Naive thymus-derived CD4-positive, alpha-beta T cell (primary cell): Measurements from ENCODE around the gene LMO3. TPM values are rescaled to one million over a fixed set of nuclear protein-coding genes. Genes with fewer than 3 reads are reported as not detected.

Experiments used
- ATAC-seq: fragments of 150-1000 bp; cut with Tn5 transposase; 2 replicates; pipeline ENCODE4 v1.10.0; 2021; ENCODE audit warnings: mild to moderate bottlenecking, moderate library complexity
- CTCF ChIA-PET: fragments of 350-600 bp; sonication (Branson Sonifier 250); formaldehyde crosslinking; loops from one replicate; lab custom pipeline; 2021; ENCODE audit warnings: antibody characterized with exemption; lab: Charles Lee
- POLR2A ChIA-PET: fragments of 350-600 bp; sonication (Branson Sonifier 250); formaldehyde crosslinking; loops from one replicate; lab custom pipeline; 2021; ENCODE audit warnings: antibody characterized with exemption, inconsistent platforms; lab: Charles Lee
- DNase-seq, 9 donors: peaks; one replicate each; pipeline versions ENCODE4 v3.0.0 to v3.0.0-alpha.2; 2020 to 2022; ENCODE audit warnings: mixed read lengths in 1 of 9
- H3K27ac ChIP-seq: one replicate; pipeline ENCODE4 v1.7.0; 2013; ENCODE audit warnings: mild to moderate bottlenecking, low read depth, low read length, moderate library complexity
- H3K27me3 ChIP-seq, 2 donors: one replicate each; pipeline ENCODE4 v1.7.0; 2013; ENCODE audit warnings: low read length in 2 of 2, mild to moderate bottlenecking in 2 of 2, moderate library complexity in 2 of 2; ENCODE audit not compliant: control insufficient read depth in 2 of 2, insufficient read depth in 2 of 2
- H3K36me3 ChIP-seq, 3 experiments: 1 replicate in 2 of 3; 2 replicates in 1 of 3; pipeline ENCODE4 v1.7.0; 2013; ENCODE audit warnings: low read length in 3 of 3, mild to moderate bottlenecking in 3 of 3, moderate library complexity in 1 of 3; ENCODE audit not compliant: insufficient read depth in 3 of 3, control insufficient read depth in 2 of 3
- H3K4me1 ChIP-seq, 2 donors: one replicate each; pipeline ENCODE4 v1.7.0; 2013; ENCODE audit warnings: low read length in 2 of 2, mild to moderate bottlenecking in 2 of 2, moderate library complexity in 1 of 2; ENCODE audit not compliant: control insufficient read depth in 2 of 2, insufficient read depth in 2 of 2
- H3K4me3 ChIP-seq: 2 replicates; pipeline ENCODE4 v1.7.0; 2013; ENCODE audit warnings: mild to moderate bottlenecking, low read length
- H3K9me3 ChIP-seq, 3 experiments: 1 replicate in 2 of 3; 2 replicates in 1 of 3; pipeline ENCODE4 v1.7.0; 2013; ENCODE audit warnings: low read length in 3 of 3; ENCODE audit not compliant: control insufficient read depth in 2 of 3
- H3K27ac Mint-ChIP-seq, 9 donors: one replicate each; pipeline ENCODE4 v1.8.0; 2020 to 2022; ENCODE audit warnings: mixed read lengths in 9 of 9, mild to moderate bottlenecking in 8 of 9, moderate library complexity in 5 of 9, inconsistent platforms in 2 of 9
- H3K27me3 Mint-ChIP-seq, 5 donors: one replicate each; pipeline ENCODE4 v1.8.0; 2021 to 2022; ENCODE audit warnings: mixed read lengths in 5 of 5, mild to moderate bottlenecking in 1 of 5
- H3K36me3 Mint-ChIP-seq, 5 donors: one replicate each; pipeline ENCODE4 v1.8.0; 2020 to 2022; ENCODE audit warnings: mixed read lengths in 5 of 5, mild to moderate bottlenecking in 3 of 5, inconsistent platforms in 1 of 5
- H3K4me1 Mint-ChIP-seq, 7 donors: one replicate each; pipeline ENCODE4 v1.8.0; 2020 to 2022; ENCODE audit warnings: mixed read lengths in 7 of 7, mild to moderate bottlenecking in 3 of 7, inconsistent platforms in 1 of 7
- H3K4me3 Mint-ChIP-seq, 10 donors: one replicate each; pipeline ENCODE4 v1.8.0; 2020 to 2022; ENCODE audit warnings: mild to moderate bottlenecking in 10 of 10, mixed read lengths in 10 of 10, moderate library complexity in 6 of 10, inconsistent platforms in 2 of 10
- H3K9me3 Mint-ChIP-seq, 11 donors: one replicate each; pipeline ENCODE4 v1.8.0; 2020 to 2022; ENCODE audit warnings: mixed read lengths in 11 of 11, mild to moderate bottlenecking in 4 of 11, inconsistent platforms in 1 of 11, moderate library complexity in 1 of 11
- intact Hi-C, 2 donors: fragments of 100-400 bp; cut with micrococcal nuclease; formaldehyde crosslinking; loops; one replicate each; pipeline ENCODE4 v1.15.1; 2023
- polyA plus RNA-seq, 2 donors: library from polyadenylated mRNA; unstranded; fragments of 300-500 nt; fragmentation: Illumina TruSeq; gene quantifications; one replicate each; pipeline ENCODE4 v1.2.3, GENCODE V29; 2021
- total RNA-seq, 6 experiments: library from RNA in 5 of 6; stranded (reverse) in 5 of 6; gene quantifications; 1 replicate in 5 of 6; 2 replicates in 1 of 6; pipeline ENCODE4 v1.2.3 and lab custom pipeline; 2021 to 2026

LMO3 gene
- total RNA-seq: not detected
- polyA plus RNA-seq: not detected
- total RNA-seq (lab: John Stamatoyannopoulos, UW): not detected

DNA sequence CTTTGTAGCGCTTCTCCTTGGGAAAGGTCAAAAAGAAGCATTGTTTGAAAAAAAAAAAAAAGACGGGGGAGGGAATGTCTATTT is at the start of gene LMO3:
TSS of gene LMO3 (minus strand) at position 46 of the 84 bp plus-strand sequence. CDS start 5,302 bp downstream, outside the sequence.
- Histone ChIP-seq H3K36me3 (no peaks in the 10 kb centered on the region), H3K27ac (no peak within 1 kb of the TSS), H3K4me1 (no peaks in the 10 kb centered on the region), H3K4me3 (no peak within 1 kb of the TSS), H3K27me3 (peaks cover 0 to 4% of the 10 kb centered on the region in 2 donors), H3K9me3 (no peaks in the 10 kb centered on the region)
- H3K27ac Mint-ChIP-seq: no peak within 1 kb of the TSS
- no peak within 1 kb of the TSS for H3K4me3 Mint-ChIP-seq
- intact Hi-C loops: no loop called here
- H3K4me1 Mint-ChIP-seq: peaks cover 0 to 5% (median 0%) of the 10 kb centered on the region in 7 donors
- DNase-seq (no peak), ATAC-seq (no peak)
- peaks cover 56 to 73% (median 59%) of the 10 kb centered on the region in 5 donors for H3K27me3 Mint-ChIP-seq
- peaks cover 0 to 17% (median 8%) of the 10 kb centered on the region in 11 donors for H3K9me3 Mint-ChIP-seq
- POLR2A ChIA-PET: no interaction called here
- CTCF ChIA-PET: no interaction called here
- peaks cover 0 to 5% (median 0%) of the 10 kb centered on the region in 5 donors for H3K36me3 Mint-ChIP-seq

DNA sequence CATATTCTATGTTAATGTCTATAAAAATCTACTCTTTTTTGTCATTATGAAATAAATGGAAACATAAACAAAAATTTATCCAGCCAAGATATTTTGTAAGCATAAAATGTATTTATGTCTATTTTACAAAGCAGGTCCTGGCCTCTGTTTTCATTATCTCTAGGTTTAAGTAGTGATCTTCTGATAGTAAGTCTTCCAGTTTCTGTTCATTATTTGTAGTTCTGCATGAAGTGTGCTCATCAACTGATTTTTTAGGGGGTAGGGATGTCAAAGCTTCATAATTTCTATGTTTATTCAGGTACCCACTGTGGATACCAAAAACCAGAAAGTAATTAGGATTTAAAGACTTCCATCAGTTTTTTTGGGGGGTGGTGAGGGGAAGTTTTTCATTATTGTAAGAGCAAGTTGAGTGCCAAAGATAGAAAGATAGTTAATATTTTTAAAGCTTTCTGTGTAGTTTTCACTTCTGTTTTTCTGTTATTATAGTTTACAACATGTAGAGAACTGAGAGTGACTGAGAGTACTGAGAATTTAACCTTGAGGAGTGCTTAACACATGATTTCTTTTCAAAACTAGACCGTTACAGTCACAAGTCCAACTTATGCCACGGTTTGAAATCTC is 30.6 kb upstream of the LMO3 start:
- Mint-ChIP-seq H3K4me1 (no peaks in the 10 kb centered on the region), H3K27ac (no peak overlapping the region), H3K9me3 (peaks cover 0 to 10% (median 6%) of the 10 kb centered on the region in 11 donors), H3K27me3 (no peaks in the 10 kb centered on the region), H3K36me3 (no peaks in the 10 kb centered on the region), H3K4me3 (no peak overlapping the region)
- DNase-seq (no peak), ATAC-seq (no peak)
- intact Hi-C loops: no loop called here
- Histone ChIP-seq H3K36me3 (no peaks in the 10 kb centered on the region), H3K4me3 (no peak overlapping the region), H3K27ac (no peak overlapping the region), H3K4me1 (no peaks in the 10 kb centered on the region), H3K9me3 (peaks cover 0 to 4% (median 0%) of the 10 kb centered on the region in 3 experiments), H3K27me3 (no peaks in the 10 kb centered on the region)
- POLR2A ChIA-PET: no interaction called here
- CTCF ChIA-PET: no interaction called here

DNA sequence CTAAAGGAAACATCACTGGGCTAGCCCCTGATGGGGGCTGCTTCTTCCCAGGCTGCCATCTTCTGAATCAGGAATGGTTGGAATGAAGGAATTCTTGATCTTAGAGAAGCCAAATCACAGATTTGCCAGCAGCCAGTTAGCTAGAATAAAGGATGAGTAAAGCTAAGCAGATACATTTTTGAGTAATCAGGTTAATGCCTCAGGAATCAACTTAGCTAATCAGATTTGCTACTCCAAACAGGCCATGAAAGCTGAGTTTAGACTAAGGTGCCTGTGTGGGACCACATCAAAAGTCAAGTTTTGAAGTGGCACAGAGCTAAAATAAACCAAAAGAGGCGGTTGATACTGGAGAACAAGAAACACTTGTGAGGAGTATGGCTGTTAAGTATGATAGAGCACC is 28.8 kb upstream of the LMO3 start:
- H3K4me1 ChIP-seq: no peaks in the 10 kb centered on the region
- H3K27ac ChIP-seq: no peak overlapping the region
- CTCF ChIA-PET: no interaction called here
- intact Hi-C loops: no loop called here
- no peaks in the 10 kb centered on the region for H3K36me3 ChIP-seq
- POLR2A ChIA-PET: no interaction called here
- no peak for DNase-seq
- H3K9me3 Mint-ChIP-seq: peaks cover 0 to 9% (median 4%) of the 10 kb centered on the region in 11 donors
- H3K27me3 ChIP-seq: no peaks in the 10 kb centered on the region
- H3K9me3 ChIP-seq: no peaks in the 10 kb centered on the region
- no peaks in the 10 kb centered on the region for H3K36me3 Mint-ChIP-seq
- H3K4me1 Mint-ChIP-seq: no peaks in the 10 kb centered on the region
- no peak for ATAC-seq
- H3K27ac Mint-ChIP-seq: no peak overlapping the region
- no peak overlapping the region for H3K4me3 ChIP-seq
- H3K4me3 Mint-ChIP-seq: no peak overlapping the region
- no peaks in the 10 kb centered on the region for H3K27me3 Mint-ChIP-seq

DNA sequence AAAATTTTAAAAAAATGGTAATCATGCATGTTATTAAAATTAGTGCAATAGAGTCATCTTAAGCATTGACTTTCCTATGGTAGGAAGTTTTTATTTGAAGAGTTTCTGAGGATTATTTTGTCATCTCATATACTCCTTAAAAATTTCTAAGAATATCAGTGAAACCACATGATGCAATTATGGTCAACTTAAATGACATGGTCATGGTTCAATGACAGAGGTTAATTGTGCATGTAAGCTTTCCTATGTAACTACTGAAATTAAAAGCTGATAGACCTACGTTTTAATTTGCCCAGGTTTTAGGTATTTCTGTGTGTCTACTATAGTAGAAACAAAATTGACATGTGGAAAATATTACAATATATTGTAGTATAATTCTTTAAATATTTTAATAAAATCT is 21.0 kb upstream of the LMO3 start:
- no peak overlapping the region for H3K27ac ChIP-seq
- H3K9me3 ChIP-seq: no peaks in the 10 kb centered on the region
- ChIA-PET POLR2A (no interaction called here), CTCF (no interaction called here)
- no peak overlapping the region for H3K27ac Mint-ChIP-seq
- ATAC-seq: no peak
- H3K4me3 Mint-ChIP-seq: no peak overlapping the region
- H3K36me3 Mint-ChIP-seq: no peaks in the 10 kb centered on the region
- no peak for DNase-seq
- H3K4me3 ChIP-seq: no peak overlapping the region
- no peaks in the 10 kb centered on the region for H3K27me3 Mint-ChIP-seq
- no peaks in the 10 kb centered on the region for H3K36me3 ChIP-seq
- no peaks in the 10 kb centered on the region for H3K4me1 Mint-ChIP-seq
- peaks cover 0 to 10% (median 4%) of the 10 kb centered on the region in 11 donors for H3K9me3 Mint-ChIP-seq
- intact Hi-C loops: no loop called here
- no peaks in the 10 kb centered on the region for H3K27me3 ChIP-seq
- no peaks in the 10 kb centered on the region for H3K4me1 ChIP-seq

DNA sequence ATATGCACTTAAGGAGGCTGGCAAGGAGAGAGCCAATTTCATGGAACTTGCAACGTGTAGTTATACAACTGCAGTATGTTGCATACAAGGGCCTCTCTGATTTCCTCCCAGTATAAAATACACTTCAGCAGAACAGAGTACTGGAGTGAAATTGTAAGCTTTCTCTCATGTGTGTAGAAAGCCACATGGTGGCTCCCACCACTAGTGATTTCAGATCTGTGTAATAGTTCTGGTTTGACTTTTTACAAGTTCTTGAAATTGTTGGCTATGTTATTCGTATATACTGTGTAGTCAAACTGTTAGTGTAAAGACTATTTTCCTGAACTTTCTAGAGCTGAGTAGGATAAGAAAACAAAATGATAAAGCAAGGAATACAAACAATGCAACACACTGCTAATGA is 16.4 kb upstream of the LMO3 start:
- Mint-ChIP-seq H3K27me3 (no peaks in the 10 kb centered on the region), H3K4me1 (no peaks in the 10 kb centered on the region), H3K36me3 (no peaks in the 10 kb centered on the region), H3K9me3 (peaks cover 0 to 12% (median 1%) of the 10 kb centered on the region in 11 donors), H3K27ac (no peak overlapping the region), H3K4me3 (no peak overlapping the region)
- POLR2A ChIA-PET: no interaction called here
- CTCF ChIA-PET: no interaction called here
- no peak overlapping the region for H3K27ac ChIP-seq
- ATAC-seq (no peak), DNase-seq (no peak)
- intact Hi-C loops: no loop called here
- no peaks in the 10 kb centered on the region for H3K9me3 ChIP-seq
- no peak overlapping the region for H3K4me3 ChIP-seq
- no peaks in the 10 kb centered on the region for H3K36me3 ChIP-seq
- no peaks in the 10 kb centered on the region for H3K27me3 ChIP-seq
- no peaks in the 10 kb centered on the region for H3K4me1 ChIP-seq

DNA sequence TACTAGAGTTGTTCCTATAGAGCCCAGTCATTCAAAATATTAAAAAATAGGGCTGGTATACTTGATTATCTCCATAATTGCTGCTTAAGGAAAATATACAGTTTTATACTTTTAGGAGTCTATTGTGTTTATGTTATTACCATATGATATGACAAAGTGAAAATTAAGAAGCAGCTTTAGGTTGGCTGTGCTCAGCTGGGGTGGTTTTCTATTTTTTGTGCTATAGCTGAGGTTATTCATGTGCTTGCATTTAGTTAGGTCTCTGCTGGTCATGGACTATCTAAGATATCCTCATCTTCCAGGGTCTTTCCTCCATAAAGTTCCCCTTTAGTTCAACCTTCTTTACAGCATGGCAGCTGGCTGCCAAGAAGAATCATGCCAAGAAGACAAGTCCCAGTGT is 13.6 kb upstream of the LMO3 start:
- Mint-ChIP-seq H3K27ac (no peak overlapping the region), H3K36me3 (no peaks in the 10 kb centered on the region), H3K9me3 (peaks cover 0 to 12% (median 4%) of the 10 kb centered on the region in 11 donors), H3K4me3 (no peak overlapping the region), H3K4me1 (no peaks in the 10 kb centered on the region), H3K27me3 (no peaks in the 10 kb centered on the region)
- no peaks in the 10 kb centered on the region for H3K9me3 ChIP-seq
- no peaks in the 10 kb centered on the region for H3K4me1 ChIP-seq
- H3K27ac ChIP-seq: no peak overlapping the region
- DNase-seq: no peak
- H3K27me3 ChIP-seq: no peaks in the 10 kb centered on the region
- no peaks in the 10 kb centered on the region for H3K36me3 ChIP-seq
- ChIA-PET CTCF (no interaction called here), POLR2A (no interaction called here)
- no peak overlapping the region for H3K4me3 ChIP-seq
- intact Hi-C loops: no loop called here
- no peak for ATAC-seq

DNA sequence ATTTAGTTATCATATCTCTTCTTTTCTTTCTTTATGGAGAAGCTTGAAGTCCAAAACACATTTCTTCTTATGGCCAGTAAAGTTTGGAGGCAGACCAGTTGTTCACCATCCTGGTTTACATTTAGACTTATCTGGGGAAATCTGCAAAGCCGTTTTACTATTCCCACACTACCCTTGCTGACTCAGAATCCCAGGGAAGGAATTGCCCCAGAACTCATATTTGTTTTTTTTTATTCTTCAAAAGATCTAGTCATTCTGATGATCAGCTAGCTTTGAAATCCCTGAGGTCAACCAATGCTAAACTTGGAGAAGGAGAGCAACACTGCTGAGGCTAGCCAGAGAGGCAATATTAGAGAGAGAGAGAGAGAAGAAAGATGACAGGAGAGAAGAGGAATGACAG is 12.3 kb upstream of the LMO3 start:
- no peak overlapping the region for H3K4me3 Mint-ChIP-seq
- Histone ChIP-seq H3K36me3 (no peaks in the 10 kb centered on the region), H3K9me3 (no peaks in the 10 kb centered on the region), H3K4me1 (no peaks in the 10 kb centered on the region), H3K27me3 (no peaks in the 10 kb centered on the region), H3K4me3 (no peak overlapping the region), H3K27ac (no peak overlapping the region)
- H3K9me3 Mint-ChIP-seq: peaks cover 0 to 17% (median 4%) of the 10 kb centered on the region in 11 donors
- no peaks in the 10 kb centered on the region for H3K27me3 Mint-ChIP-seq
- H3K4me1 Mint-ChIP-seq: no peaks in the 10 kb centered on the region
- ATAC-seq (no peak), DNase-seq (no peak)
- no peak overlapping the region for H3K27ac Mint-ChIP-seq
- ChIA-PET POLR2A (no interaction called here), CTCF (no interaction called here)
- intact Hi-C loops: no loop called here
- H3K36me3 Mint-ChIP-seq: no peaks in the 10 kb centered on the region
